ENCODE data around the gene TBX1. TPM values are rescaled to one million over a fixed set of nuclear protein-coding genes. Genes with fewer than 3 reads are reported as not detected.
"Not testable (repeated sequence)": the region's sequence is repeated elsewhere in the genome, so short reads cannot be mapped to it uniquely, and the experiment has no call there.

The TBX1 gene
- total RNA-seq, 4 donors from 2014 or later = 1.6 to 7.0 (median 4.8) TPM

GRCh38 chr22:19776433-19777031 is 16.0 kb downstream of the TBX1 start:
- H3K27ac ChIP-seq = no peak overlapping the region
- no peak overlapping the region for H3K4me3 ChIP-seq
- WGBS = 22% methylated on average over 15 of the region's 18 CpGs
- H3K9me3 ChIP-seq = no peaks in the 10 kb centered on the region
- no peaks in the 10 kb centered on the region for H3K27me3 ChIP-seq
- H3K36me3 ChIP-seq = no peaks in the 10 kb centered on the region
- no peak for DNase-seq (ENCODE audit: low spot score in 2 of 2)
- peaks cover 17% of the 10 kb centered on the region for H3K4me1 ChIP-seq
- TF ChIP-seq POLR2A (IDR thresholded peaks at IDR 0.05) (no peak), EP300 (IDR thresholded peaks at IDR 0.05) (no peak), POLR2AphosphoS5 (IDR thresholded peaks at IDR 0.05) (no peak), CTCF (IDR thresholded peaks at IDR 0.05) (no peak)

DNA sequence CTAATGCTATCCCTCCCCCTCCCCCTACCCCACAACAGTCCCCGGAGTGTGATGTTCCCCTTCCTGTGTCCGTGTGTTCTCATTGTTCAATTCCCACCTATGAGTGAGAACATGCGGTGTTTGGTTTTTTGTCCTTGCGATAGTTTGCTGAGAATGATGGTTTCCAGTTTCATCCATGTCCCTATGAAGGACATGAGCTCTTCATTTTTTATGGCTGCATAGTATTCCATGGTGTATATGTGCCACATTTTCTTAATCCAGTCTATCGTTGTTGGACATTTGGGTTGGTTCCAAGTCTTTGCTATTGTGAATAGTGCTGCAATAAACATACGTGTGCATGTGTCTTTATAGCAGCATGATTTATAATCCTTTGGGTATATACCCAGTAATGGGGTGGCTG is 16.6 kb downstream of the TBX1 start:
- not testable (repeated sequence) for H3K27me3 ChIP-seq; H3K27ac ChIP-seq; H3K4me3 ChIP-seq; DNase-seq (ENCODE audit: low spot score in 2 of 2); H3K36me3 ChIP-seq; H3K9me3 ChIP-seq
- peaks cover 17% of the 10 kb centered on the region for H3K4me1 ChIP-seq
- 91% methylated on average over 6 of the region's 6 CpGs for WGBS

DNA sequence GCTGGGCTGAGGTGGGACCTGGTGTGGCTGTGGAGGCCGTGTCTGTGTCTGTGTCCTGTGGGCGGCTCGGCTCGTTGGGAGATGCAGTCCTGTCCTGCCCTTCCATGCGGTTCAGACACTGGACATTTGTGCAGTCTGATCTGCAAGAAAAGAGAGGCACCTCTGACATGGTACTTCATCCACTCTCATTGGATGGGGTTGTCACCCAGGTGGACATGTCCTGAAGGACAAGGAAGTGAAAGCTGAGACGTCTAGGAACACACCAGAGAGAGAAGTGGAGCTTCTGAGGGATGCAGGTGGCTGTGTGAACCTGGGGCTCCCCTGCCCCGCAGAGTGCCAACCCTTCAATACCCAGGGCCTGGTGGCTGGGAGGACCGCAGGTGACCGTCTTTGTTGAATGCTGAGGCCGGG is 18.4 kb downstream of the TBX1 start:
- Histone ChIP-seq H3K36me3 (no peaks in the 10 kb centered on the region), H3K9me3 (no peaks in the 10 kb centered on the region), H3K27me3 (no peaks in the 10 kb centered on the region), H3K4me3 (no peak overlapping the region), H3K27ac (no peak overlapping the region), H3K4me1 (peaks cover 8% of the 10 kb centered on the region)
- DNase-seq (ENCODE audit: low spot score in 2 of 2) = no peak
- 86% methylated on average over 10 of the region's 10 CpGs for WGBS
- TF ChIP-seq CTCF (IDR thresholded peaks at IDR 0.05) (no peak), POLR2A (IDR thresholded peaks at IDR 0.05) (no peak), EP300 (IDR thresholded peaks at IDR 0.05) (no peak), POLR2AphosphoS5 (IDR thresholded peaks at IDR 0.05) (no peak)

DNA sequence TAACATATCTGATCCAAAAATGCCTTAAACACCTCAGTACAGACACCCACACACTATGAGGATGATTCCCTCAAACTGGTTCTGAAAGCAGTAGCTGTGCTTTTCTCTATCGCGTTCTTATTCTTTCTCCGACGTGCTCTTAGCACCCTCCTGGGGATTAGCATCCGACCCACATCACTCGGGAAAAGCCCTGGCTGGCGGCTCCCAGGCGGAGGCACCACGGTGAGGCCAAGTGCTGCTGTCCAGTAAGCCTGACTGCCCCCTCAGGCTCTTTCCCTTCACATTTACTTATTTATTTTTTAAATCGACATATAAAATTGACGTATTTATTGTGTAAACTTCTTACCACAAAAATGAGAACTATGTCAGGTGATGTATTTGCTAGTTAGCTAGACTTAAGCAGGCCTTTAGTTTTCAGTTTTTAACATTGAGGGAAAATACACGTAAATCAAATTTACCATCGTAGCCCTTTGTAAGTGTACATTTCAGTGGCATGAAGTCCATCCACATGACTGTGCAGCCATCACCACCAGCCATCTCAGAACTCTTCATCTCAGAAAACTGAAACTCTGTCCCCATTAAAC is 19.2 kb downstream of the TBX1 start:
- H3K4me1 ChIP-seq = peaks cover 7% of the 10 kb centered on the region
- no peak overlapping the region for H3K4me3 ChIP-seq
- H3K27ac ChIP-seq = no peak overlapping the region
- WGBS = 67% methylated on average over 13 of the region's 13 CpGs
- no peaks in the 10 kb centered on the region for H3K27me3 ChIP-seq
- H3K9me3 ChIP-seq = no peaks in the 10 kb centered on the region
- TF ChIP-seq EP300 (IDR thresholded peaks at IDR 0.05) (no peak), CTCF (IDR thresholded peaks at IDR 0.05) (no peak), POLR2AphosphoS5 (IDR thresholded peaks at IDR 0.05) (no peak), POLR2A (IDR thresholded peaks at IDR 0.05) (no peak)
- H3K36me3 ChIP-seq = peaks cover 7% of the 10 kb centered on the region
- no peak for DNase-seq (ENCODE audit: low spot score in 2 of 2)

DNA sequence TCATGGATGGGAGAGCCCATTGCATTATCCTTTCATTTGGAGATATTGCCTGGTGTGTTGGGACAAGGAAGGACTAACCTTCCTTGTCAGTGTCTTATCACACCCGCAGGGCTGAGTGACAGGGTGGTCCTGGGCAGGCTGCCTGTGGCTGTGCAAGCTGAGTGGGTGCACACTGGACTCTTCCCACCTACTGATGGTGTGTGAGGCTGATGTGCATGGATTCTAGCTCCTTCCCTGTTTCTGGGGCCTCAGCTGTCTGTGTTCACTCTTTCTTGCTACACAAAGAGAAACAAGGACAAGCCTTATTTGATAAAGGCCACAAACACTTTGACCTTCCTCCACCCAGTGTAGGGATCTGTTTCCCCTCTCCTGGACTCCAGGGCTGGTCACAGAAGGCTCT is 22.0 kb downstream of the TBX1 start:
- TF ChIP-seq CTCF (IDR thresholded peaks at IDR 0.05) = no peak
- TF ChIP-seq POLR2A (IDR thresholded peaks at IDR 0.05) = no peak
- no peak for TF ChIP-seq EP300 (IDR thresholded peaks at IDR 0.05)
- TF ChIP-seq POLR2AphosphoS5 (IDR thresholded peaks at IDR 0.05) = no peak
- Histone ChIP-seq H3K9me3 (no peaks in the 10 kb centered on the region), H3K4me3 (no peak overlapping the region), H3K27me3 (no peaks in the 10 kb centered on the region), H3K4me1 (no peaks in the 10 kb centered on the region), H3K27ac (no peak overlapping the region), H3K36me3 (peaks cover 10% of the 10 kb centered on the region)
- no peak for DNase-seq (ENCODE audit: low spot score in 2 of 2)
- 94% methylated on average over 1 of the region's 1 CpG for WGBS
